Upper lobe of right lung (tissue), 1 donor: ENCODE data around the gene C9orf43. TPM values are rescaled to one million over a fixed set of nuclear protein-coding genes. Genes with fewer than 3 reads are reported as not detected.

ENCODE experiments used
- ATAC-seq: fragments of 200-7000 bp; cut with Tn5 transposase; one replicate; pipeline ENCODE4 v1.9.1; 2020; ENCODE audit warnings: mild to moderate bottlenecking, moderate library complexity
- DNase-seq: peaks from one replicate; pipeline ENCODE4 v3.0.0-alpha.2; 2020
- H3K27ac ChIP-seq: fragments of 200-600 bp; one replicate; pipeline ENCODE4 v1.8.0; 2022
- H3K27me3 ChIP-seq: fragments of 200-600 bp; one replicate; pipeline ENCODE4 v1.8.0; 2022; ENCODE audit warnings: mild to moderate bottlenecking
- H3K36me3 ChIP-seq: fragments of 200-600 bp; one replicate; pipeline ENCODE4 v1.8.0; 2022
- H3K4me1 ChIP-seq: fragments of 200-600 bp; one replicate; pipeline ENCODE4 v1.8.0; 2022
- H3K4me3 ChIP-seq: fragments of 200-600 bp; one replicate; pipeline ENCODE4 v1.8.0; 2022; ENCODE audit warnings: mild to moderate bottlenecking
- H3K9me3 ChIP-seq: fragments of 200-600 bp; one replicate; pipeline ENCODE4 v1.8.0; 2022
- intact Hi-C: fragments of 100-400 bp; cut with DNase I; formaldehyde crosslinking; loops from one replicate; pipeline ENCODE4 v1.11.0; 2022
- total RNA-seq: library from RNA; stranded (reverse); fragmentation: NEBNext Ultra II Directional; extraction: Animal tissue kit (Norgen Biotek cat#: 25700); gene quantifications from one replicate; pipeline ENCODE4 v1.2.1, GENCODE V29; 2021
- TF ChIP-seq, protein P1 (sequence below): fragments of 200-600 bp; IDR thresholded peaks from one replicate; pipeline ENCODE4 v1.8.0; 2022; ENCODE audit warnings: antibody characterized with exemption
- donor health status: DM: no; HTN: yes; CAD: no; lungs with severe emphysema.

Gene C9orf43
- total RNA-seq, 1 donor from 2014 or later, result not detected

DNA sequence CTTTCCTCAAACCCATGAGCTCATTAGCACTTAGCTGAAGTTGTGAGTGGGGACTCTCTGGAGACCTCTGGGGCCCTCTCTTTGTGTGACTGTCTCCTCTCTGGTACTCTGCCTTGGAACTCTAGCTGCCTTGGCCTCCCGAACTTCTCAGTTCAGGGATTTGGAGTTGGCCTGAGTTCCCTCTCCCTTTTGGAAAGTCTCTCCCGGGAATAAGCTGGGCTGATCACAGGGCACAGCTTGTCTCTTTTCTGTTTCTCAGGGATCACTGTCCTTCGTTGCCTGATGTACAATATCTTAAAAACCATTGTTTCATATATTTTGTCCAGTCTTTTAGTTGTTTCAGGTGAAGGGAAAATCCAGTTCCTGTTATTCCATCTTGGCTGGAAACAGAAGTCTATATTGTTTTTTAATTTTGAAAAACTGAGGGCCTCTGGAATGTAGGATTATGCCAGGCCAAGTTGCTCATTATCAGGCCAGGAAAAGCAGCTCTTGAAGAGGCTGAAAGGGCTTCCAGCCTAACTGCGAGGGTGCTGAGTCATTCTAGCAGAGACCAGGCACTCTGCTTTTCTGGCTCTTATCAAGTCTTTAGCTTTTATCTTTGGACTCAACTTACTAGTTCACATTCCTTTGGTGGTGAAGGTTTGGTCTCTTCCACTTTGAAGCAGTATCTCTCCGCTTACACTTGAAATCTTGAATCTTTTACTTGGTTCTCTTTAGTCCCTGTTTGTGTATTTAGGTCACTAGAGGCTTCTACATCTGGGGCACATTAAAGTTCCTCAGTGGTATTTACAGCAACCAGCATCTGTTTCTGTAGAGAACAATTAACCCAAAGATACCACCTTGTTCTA is 44.6 kb downstream of the C9orf43 start:
- no peaks in the 10 kb centered on the region for H3K27me3 ChIP-seq
- ATAC-seq, result peak; percentile 94
- H3K27ac ChIP-seq, result peak overlapping the region; percentile 92
- TF ChIP-seq, protein P1, sequence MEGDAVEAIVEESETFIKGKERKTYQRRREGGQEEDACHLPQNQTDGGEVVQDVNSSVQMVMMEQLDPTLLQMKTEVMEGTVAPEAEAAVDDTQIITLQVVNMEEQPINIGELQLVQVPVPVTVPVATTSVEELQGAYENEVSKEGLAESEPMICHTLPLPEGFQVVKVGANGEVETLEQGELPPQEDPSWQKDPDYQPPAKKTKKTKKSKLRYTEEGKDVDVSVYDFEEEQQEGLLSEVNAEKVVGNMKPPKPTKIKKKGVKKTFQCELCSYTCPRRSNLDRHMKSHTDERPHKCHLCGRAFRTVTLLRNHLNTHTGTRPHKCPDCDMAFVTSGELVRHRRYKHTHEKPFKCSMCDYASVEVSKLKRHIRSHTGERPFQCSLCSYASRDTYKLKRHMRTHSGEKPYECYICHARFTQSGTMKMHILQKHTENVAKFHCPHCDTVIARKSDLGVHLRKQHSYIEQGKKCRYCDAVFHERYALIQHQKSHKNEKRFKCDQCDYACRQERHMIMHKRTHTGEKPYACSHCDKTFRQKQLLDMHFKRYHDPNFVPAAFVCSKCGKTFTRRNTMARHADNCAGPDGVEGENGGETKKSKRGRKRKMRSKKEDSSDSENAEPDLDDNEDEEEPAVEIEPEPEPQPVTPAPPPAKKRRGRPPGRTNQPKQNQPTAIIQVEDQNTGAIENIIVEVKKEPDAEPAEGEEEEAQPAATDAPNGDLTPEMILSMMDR, result no peak
- no peaks in the 10 kb centered on the region for H3K36me3 ChIP-seq
- H3K4me3 ChIP-seq, result no peak overlapping the region
- H3K9me3 ChIP-seq, result no peaks in the 10 kb centered on the region
- no peak for DNase-seq
- peaks cover 28% of the 10 kb centered on the region for H3K4me1 ChIP-seq
- intact Hi-C loops, result no loop called here

DNA sequence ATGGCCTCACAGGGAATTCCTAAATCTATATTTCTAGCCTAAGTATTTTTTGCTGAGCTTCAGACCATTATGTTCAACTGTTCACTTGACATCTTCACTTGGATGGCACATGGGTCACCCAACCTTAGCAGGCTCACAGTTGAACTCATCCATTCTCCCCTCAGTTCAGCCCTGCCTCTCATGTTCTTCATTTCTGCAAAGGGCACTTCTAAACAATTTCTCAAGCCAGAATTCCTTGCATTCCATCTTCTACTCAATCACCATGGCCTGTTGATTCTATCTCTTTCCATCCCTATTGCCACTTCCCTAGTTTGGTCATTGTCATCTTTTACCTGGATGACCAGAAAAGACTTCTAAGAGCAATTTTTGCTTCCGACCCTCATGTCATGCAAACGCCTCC is 45.7 kb downstream of the C9orf43 start:
- DNase-seq, result no peak
- H3K4me1 ChIP-seq, result peaks cover 28% of the 10 kb centered on the region
- ATAC-seq, result peak; percentile 45

DNA sequence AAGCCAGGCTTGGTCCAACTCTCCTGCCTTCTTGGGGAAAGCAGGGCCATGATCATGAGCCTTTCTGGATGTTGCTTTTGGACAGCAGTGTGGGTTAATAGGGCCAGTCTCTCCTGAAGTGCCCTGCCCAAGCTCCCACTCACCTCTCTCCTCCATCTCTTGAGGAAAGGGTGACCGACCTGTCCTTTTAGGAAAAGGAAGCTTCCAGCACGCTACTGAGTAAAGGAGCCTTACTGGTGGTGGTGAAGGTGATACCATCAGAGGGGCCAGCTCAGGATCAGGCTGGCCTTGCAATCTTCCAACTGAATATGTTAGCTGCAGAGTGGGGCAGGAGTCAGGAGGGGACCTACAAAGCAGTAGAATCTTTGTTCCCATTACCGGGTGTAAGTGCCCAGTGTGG is 50.7 kb downstream of the C9orf43 start:
- Histone ChIP-seq H3K9me3 (no peaks in the 10 kb centered on the region), H3K27me3 (no peaks in the 10 kb centered on the region)
- intact Hi-C loops, result no loop called here

More for the DNA sequence above, 45.7 kb downstream of the C9orf43 start:
- H3K27me3 ChIP-seq, result no peaks in the 10 kb centered on the region
- no peaks in the 10 kb centered on the region for H3K9me3 ChIP-seq
- peak overlapping the region; percentile 92 for H3K27ac ChIP-seq
- intact Hi-C loops, result no loop called here
- TF ChIP-seq, protein P1, result no peak
- H3K36me3 ChIP-seq, result no peaks in the 10 kb centered on the region
- no peak overlapping the region for H3K4me3 ChIP-seq

DNA sequence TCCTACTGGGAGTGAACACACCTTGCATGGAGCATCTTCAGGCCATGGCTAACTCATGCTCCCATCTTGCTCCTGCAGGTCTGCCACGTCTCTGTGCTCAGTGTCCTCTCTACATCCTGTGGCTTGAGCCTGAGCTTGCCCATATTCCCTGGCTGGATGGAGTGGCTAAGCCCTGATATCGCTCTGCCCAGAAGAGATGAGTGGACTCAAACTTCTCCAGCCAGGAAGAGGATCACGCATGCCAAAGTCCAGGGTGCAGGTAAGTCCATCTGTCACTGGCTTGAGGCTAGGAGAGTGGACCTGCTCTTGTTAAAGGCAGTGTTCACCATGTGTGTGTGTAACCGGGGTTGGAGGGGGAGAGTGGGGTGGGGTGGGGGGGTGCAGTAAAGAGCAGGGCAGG is 51.4 kb downstream of the C9orf43 start:
- DNase-seq (no peak), ATAC-seq (no peak)
- H3K36me3 ChIP-seq, result no peaks in the 10 kb centered on the region
- intact Hi-C loops, result no loop called here
- no peak overlapping the region for H3K27ac ChIP-seq
- no peak overlapping the region for H3K4me3 ChIP-seq
- TF ChIP-seq, protein P1, result no peak
- no peaks in the 10 kb centered on the region for H3K4me1 ChIP-seq
- H3K9me3 ChIP-seq, result no peaks in the 10 kb centered on the region
- H3K27me3 ChIP-seq, result no peaks in the 10 kb centered on the region

More for the DNA sequence above, 50.7 kb downstream of the C9orf43 start:
- H3K36me3 ChIP-seq, result no peaks in the 10 kb centered on the region
- no peak for DNase-seq
- peaks cover 4% of the 10 kb centered on the region for H3K4me1 ChIP-seq
- no peak overlapping the region for H3K4me3 ChIP-seq
- TF ChIP-seq, protein P1, result no peak
- no peak for ATAC-seq
- no peak overlapping the region for H3K27ac ChIP-seq

DNA sequence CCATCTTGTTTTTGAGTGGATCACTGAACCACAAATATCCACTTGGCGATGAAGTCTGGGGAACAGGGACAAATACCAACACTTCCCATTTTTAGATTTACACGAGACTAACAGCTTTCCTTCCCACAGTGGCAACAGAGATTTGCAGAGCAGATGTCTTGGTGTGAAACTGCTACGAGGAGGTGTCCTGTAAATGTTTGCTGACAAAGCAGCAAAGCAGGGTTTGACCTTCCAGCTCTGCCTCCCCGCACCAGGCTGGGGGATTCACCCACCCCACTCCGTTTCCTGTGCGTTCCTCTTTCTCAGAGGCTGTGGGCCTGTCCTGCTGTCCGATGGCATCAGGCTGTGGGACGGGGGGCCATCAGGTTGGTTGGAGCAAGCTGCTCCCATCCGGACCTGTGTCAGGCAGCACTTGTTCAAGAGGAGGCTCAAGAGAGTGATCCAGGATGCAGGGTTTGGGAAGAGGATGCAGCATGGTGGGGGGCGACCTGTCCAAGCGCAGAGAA is 52.3 kb downstream of the C9orf43 start:
- Histone ChIP-seq H3K27me3 (no peaks in the 10 kb centered on the region), H3K4me1 (no peaks in the 10 kb centered on the region), H3K9me3 (no peaks in the 10 kb centered on the region), H3K4me3 (no peak overlapping the region), H3K36me3 (no peaks in the 10 kb centered on the region), H3K27ac (no peak overlapping the region)
- TF ChIP-seq, protein P1, result no peak
- intact Hi-C loops, result no loop called here
- DNase-seq (no peak), ATAC-seq (no peak)
